LoVo (cell line): ENCODE measurements around the gene WNT3A.

ENCODE experiments used
- DNase-seq: peaks from one replicate; pipeline ENCODE4 v3.0.0-alpha.2; 2016; ENCODE audit warnings: low spot score

Gene WNT3A

DNA sequence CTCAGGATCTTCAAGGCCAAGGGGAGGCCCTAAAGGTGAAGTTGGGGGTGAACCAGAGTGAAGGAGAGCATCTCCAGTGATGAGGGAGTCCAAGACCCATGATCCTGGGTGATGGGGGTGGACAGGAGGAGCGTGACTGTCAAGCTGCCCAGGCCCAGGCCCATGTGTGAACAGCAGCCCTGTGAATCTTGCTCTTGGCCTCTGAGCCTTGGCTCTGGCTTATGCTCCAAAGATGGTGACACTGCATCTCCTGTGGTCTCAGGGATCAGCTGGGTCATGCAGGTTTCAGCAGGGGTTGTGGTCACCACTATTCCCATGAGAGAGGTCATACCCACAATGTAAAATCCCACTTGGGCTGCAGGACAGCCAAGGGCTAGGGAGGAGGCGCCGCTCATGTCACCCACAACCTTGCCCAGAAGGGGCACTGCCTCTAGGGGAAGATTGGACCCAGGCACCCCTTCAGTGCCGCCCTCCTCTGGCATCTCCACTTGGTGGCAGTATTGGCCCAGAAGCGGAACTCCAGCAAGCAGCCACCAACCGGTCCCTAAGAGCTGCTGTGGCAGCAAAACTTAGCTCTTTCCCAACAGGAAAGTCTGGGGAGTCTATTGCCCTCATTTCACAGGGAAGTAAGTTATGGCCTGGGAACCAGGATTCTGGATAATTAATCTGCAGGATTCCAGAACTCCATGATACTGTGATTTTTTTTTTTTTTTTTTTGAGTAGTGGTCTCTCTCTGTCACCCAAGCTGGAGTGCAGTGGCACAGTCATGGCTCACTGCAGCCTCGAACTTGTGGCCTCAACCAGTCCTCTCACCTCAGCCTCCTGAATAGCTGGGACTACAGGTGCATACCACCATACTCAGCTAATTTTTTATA is 7.5 kb upstream of the WNT3A start:
- DNase-seq: peak; percentile 61

DNA sequence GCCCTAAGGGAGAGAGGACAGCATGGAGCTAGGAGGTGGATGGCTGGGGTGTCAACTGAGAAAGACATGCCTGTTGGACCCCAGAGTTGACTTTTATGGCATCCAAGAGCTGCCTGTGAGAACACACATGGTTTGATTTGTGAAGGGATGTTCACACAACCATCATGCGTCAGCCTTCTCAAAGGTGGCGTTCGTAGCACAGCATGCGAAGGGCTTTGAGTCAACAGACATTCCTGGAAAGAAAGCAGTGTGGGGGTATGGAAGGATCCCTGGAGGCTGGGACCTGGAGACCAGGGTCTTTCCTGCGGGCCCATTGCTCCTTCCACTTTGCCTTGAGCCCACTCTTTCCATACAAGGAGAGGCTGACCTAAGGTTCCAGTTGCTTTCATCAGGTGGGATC is 6.4 kb upstream of the WNT3A start:
- DNase-seq: no peak

- DNase-seq: no peak
Measured at GRCh38 chr1:228000836-228001563, 5.8 kb upstream of the WNT3A start.

DNA sequence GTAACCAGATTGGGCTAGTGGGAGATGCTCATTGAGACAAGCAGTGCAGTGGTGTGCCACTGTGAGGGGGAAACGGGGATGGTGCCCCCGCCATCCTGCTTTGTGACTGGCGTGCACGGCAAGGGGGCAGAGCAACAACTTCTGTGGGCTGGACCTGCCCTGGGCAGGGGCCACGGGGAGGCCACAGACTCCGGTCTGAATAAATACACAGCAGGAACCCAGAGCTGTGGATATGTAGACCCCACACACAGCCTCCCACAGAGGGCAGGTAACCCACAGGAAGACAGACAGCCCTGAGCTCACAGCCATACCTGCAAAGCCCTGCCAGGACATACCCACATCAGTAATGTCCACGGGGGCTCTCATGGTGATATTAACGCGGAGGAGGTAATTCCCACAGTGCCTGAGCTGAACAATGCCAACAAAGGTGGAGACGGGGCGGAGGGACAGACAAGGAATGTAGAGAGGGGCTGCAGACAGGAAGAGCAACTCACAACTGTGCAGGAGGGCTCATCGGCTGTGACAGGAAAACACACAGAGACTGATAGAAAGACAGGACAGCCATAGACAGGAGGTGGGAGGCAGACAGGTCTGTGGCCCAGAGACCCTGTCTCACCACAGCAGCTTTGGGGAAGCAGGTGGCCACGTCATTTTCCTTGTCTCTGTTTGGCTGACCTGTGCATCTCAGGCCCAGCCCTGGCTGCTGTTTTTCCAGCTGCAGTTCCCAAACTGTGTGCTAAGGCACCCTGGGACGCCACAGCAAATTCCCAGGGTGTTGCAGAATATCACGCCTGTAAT is 4.9 kb upstream of the WNT3A start:
- no peak for DNase-seq

DNA sequence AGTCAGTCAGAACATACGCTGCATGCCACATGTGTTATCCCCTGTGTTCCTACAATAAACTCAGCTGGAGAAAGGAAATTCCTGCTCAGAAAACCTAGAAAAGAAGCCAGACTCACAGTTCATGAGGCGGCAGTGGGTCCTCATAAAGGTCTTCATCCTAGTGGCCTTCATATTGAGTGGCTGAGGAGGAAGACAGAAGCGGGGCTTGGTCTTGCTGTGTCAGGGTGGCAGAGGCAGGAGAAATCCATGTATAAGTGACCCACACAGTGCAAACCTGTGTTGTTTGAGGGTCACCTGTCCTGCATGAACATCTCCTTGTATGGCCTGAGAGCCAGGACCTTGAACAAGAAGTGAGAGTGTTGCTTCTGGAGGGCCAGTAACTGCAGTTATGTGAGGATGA is 4.0 kb upstream of the WNT3A start:
- DNase-seq: no peak

- no peak for DNase-seq
Measured at GRCh38 chr1:228003461-228004330, 3.1 kb upstream of the WNT3A start.

- DNase-seq: no peak
Measured at GRCh38 chr1:228004331-228004855, 2.4 kb upstream of the WNT3A start.

DNA sequence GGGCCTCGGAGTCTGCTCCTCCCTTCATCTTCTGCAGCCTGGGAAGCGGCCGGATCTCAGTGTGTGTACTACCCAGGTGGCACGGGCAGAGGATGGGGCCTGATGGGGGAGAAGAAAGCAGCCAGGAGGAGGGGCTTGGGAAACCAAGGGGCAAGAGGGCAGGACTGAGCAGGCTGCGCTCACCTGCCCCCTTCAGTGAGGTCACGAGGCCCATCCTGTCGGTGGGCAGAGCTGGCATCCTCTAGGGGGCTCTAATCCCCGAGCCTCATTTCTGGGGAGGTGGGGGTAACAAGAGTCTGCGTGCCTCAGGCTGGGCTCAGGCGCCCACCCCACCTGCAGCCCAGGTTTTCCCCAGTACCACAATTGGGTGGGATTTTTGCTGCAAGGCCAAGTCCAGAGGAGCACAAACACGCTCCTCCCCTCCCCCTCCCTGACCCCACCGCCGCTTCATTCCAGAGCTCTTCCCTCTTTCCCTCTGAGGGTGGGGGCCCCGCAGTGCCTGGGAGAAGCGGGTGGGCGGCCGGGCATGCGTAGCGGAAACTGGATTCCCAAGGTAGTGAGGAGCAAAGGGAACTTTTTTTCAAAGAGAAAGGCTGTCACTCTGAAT is 1.8 kb upstream of the WNT3A start:
- no peak for DNase-seq

DNA sequence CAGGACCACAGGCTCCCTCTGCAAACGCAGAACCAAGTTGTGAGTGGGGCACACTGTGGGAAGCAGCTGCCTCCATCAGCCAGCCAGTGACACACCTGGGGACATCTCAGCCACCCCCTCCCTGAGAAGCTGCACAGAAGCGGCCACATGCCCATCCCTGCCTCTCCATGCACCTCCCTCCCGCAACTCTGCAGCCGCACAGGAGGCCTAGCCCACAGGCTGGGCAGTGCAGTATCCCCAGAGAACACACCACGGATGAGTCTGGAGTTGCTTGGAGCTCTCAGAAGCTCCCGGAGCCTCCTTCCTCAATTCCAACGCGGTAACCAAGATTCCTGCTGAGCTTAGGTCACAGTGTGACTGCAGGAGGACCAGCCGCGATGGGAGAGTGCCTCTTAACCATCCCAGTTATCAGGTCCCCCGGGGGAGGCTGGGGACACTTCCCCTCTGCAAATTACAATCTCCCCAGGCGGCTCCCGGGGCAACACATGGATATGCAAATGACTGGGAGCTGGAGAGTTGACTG is 1.2 kb upstream of the WNT3A start:
- DNase-seq: no peak

GRCh38 chr1:228006034-228006785 is 588 bp upstream of the WNT3A start:
- no peak for DNase-seq

DNA sequence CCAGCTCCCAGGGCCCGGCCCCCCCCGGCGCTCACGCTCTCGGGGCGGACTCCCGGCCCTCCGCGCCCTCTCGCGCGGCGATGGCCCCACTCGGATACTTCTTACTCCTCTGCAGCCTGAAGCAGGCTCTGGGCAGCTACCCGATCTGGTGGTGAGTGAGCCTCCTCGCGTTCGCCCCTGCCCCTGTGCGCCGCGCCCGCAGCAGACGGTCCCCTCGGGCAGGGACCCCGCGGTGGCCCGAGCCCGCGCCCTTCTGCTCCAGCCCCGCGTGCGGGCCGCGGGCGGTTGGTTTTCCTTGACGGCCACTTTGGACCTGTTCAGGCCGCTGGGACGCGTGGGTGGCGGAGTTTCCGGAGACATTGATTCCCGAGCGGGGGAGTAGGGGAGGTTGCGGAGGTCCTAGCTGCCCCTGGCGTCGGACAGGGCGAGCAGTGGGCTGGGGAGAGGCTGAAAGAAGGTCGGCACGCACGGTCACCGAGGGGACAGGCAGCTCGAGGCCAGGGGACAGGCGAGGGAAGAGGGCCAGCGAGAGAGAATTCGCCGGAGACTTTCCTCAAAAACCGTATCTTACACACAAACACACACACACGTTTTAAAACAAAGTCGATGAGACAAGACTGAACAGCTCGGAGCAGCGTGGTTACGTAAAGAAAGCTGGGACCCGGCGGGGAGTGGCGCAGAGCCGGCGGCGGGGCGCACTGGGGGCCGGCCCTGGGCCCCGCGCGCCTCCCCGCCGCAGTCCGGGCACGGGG is 427 bp downstream of the WNT3A start:
- no peak for DNase-seq

DNA sequence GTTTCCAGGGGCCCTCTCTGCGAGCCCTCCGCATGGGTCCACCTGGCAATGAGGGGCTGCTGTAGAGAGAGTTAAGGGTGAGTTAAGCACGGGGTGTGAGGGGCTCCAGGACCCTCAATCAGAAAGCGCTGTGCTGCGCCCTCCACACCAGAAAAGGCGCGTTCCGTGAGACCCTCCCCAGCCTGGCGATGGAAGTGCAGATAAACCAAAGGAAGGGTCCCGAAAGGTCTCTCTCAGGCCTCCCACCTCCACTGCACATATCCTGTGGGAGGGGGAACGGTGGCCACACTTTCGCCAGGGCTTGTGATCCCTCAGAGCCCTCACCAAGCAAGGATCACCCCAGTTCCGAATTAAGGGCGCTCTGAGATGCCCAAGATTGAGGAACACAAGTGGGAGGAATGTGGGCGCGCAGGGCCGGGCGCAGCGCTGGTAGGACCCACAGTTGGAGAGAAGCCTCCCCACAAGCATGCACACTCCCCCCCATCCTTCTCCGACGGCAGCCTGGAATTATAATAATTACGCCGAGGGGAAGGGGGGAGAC is 1.1 kb downstream of the WNT3A start:
- DNase-seq: no peak

DNA sequence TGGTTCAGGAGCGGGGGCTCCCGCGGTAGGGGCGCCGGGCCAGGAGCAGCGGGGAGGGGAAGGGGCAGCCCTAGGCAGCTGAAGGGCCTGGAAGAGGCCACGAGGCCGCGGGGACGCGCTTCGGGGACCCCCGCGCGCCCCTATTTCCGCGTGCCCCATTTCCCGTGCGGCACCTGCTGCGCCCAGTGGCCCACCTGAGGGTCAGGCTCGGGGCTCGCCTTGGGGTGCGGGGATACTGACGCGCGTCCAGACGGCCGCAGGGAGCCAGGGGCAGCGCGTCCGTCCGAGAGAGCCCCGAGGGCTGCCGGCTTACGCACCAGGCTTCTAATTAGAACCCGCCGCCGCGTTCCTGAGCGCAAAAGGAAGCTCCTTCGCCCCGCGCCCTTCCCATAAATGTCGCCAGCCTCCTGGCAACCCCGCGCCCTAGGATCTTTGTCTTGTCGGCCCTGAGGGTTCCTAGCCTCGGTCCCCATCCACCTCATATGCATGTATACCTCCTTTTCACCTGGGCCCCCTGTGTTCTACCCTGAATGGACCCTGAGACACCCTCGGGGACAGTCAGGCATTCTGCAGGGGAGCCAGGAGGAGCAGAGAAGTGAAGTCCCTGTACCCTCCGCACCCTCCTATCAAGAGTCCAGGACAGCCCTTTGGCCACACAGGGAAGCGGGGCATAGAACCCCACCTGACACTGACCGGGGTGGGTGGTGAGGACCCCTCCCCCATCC is 1.8 kb downstream of the WNT3A start:
- DNase-seq: no peak

- no peak for DNase-seq
Measured at GRCh38 chr1:228009116-228009827, 2.5 kb downstream of the WNT3A start.

DNA sequence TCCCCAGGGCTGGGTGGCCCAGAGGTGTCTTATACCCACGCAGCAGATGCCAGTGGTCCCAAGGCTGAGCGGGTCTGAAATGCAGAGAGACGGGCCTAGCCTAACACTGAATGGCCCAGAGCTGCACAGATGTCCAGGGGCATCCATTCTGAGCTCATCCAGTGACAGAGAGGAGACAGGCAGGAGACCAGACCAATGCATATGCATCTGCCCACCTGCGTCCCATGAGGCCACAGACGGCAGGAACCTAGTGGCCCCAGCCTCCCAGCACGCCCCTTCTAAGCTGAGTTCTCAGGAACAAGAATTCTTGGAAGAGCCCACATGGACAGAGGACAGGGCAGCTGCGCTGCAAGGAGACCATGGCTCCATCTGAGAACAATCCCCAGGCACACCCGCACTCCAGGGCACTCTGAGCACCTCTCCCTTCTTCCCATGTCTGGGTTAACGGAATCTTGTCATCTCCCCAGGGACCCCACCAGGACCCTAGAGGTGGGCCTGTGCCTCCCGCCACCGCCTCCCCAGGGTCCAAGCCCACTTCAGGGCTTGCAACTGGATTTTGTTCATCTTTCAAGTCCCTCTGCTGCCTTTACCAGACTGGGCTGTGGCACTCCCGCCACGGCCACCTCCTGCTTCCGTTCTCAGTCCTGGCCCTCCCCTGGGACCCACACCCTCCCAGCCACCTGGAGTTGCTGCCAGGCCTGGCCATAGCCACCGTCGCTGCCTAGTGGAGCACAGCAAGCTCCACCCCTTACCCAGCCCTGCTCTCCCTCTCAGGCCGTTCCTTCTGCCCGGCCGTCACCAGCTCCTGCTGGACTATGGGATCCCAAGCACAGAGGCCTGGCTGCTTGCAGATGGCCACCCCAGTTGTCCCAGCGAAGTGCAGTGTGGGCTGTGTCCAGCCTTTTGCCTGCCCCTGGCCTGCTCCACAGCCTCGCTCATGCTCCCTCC is 3.3 kb downstream of the WNT3A start:
- DNase-seq: no peak

GRCh38 chr1:228010921-228011320 is 4.1 kb downstream of the WNT3A start:
- no peak for DNase-seq
